Ascending aorta (tissue), 2 donors: ENCODE data around the gene PPP3CB. TPM values are rescaled to one million over a fixed set of nuclear protein-coding genes. Genes with fewer than 3 reads are reported as not detected.

Experiments used
- DNase-seq, 2 donors: peaks; one replicate each; pipeline ENCODE4 v3.0.0-alpha.2; 2019; ENCODE audit warnings: low spot score in 2 of 2
- H3K27ac ChIP-seq, 2 donors: fragments of 200-600 bp; sonication (generic); one replicate each; pipeline ENCODE4 v1.5.1; 2016 to 2017; ENCODE audit warnings: mild to moderate bottlenecking in 1 of 2
- H3K27me3 ChIP-seq: fragments of 200-600 bp; sonication (generic); one replicate; pipeline ENCODE4 v1.5.1; 2017
- H3K36me3 ChIP-seq, 2 donors: fragments of 200-600 bp; sonication (generic); one replicate each; pipeline ENCODE4 v1.5.1; 2016
- H3K4me1 ChIP-seq, 2 donors: fragments of 200-600 bp; sonication (generic); one replicate each; pipeline ENCODE4 v1.5.1; 2016 to 2017; ENCODE audit warnings: mild to moderate bottlenecking in 1 of 2
- H3K4me3 ChIP-seq, 2 donors: fragments of 200-600 bp; sonication (generic); one replicate each; pipeline ENCODE4 v1.5.1; 2016 to 2017; ENCODE audit warnings: mild to moderate bottlenecking in 1 of 2
- H3K9me3 ChIP-seq, 2 donors: fragments of 200-600 bp; sonication (generic); one replicate each; pipeline ENCODE4 v1.5.1; 2016
- intact Hi-C: fragments of 100-400 bp; cut with DNase I; formaldehyde crosslinking; loops from one replicate; pipeline ENCODE4 v1.15.1; 2023
- total RNA-seq: library from RNA; depleted of rRNA; stranded (reverse); fragments of >200 nt; gene quantifications from one replicate; pipeline ENCODE4 v1.1.0, GENCODE V29; 2016
- TF ChIP-seq, protein P1 (sequence below), 3 experiments: fragments of 200-600 bp in 2 of 3; fragments of 450-650 bp in 1 of 3; sonication (generic) in 2 of 3; IDR thresholded peaks; one replicate each; pipeline ENCODE4 v1.5.1; 2016 to 2019; ENCODE audit warnings: antibody characterized with exemption in 3 of 3, mild to moderate bottlenecking in 1 of 3, moderate library complexity in 1 of 3

The PPP3CB gene
- total RNA-seq, 1 donor from 2014 or later: 23.0 TPM

DNA sequence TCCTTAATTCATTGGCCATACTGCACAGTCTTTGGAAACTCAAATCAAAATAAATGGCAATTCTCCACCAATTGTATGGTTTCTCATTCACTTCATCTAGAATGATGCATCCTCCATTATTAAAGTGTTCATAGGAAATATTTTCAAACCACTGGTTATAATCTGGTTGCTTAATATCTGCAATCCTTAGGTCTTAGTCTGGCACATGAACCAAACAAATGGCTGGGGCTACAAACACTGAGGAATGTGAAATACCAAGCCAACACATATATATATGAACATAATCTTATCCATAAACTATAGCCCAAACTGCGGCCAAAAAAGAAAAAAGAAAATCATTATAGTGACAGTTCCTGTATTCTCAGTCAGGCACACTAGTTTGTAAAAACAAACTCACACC lies 56.8 kb downstream of the PPP3CB start:
- Histone ChIP-seq H3K4me3 (no peak overlapping the region), H3K9me3 (no peaks in the 10 kb centered on the region), H3K27ac (no peak overlapping the region), H3K27me3 (no peaks in the 10 kb centered on the region), H3K4me1 (no peaks in the 10 kb centered on the region), H3K36me3 (peaks cover 32 to 45% of the 10 kb centered on the region in 2 donors)
- intact Hi-C loops: no loop called here
- DNase-seq: no peak
- TF ChIP-seq, protein P1, sequence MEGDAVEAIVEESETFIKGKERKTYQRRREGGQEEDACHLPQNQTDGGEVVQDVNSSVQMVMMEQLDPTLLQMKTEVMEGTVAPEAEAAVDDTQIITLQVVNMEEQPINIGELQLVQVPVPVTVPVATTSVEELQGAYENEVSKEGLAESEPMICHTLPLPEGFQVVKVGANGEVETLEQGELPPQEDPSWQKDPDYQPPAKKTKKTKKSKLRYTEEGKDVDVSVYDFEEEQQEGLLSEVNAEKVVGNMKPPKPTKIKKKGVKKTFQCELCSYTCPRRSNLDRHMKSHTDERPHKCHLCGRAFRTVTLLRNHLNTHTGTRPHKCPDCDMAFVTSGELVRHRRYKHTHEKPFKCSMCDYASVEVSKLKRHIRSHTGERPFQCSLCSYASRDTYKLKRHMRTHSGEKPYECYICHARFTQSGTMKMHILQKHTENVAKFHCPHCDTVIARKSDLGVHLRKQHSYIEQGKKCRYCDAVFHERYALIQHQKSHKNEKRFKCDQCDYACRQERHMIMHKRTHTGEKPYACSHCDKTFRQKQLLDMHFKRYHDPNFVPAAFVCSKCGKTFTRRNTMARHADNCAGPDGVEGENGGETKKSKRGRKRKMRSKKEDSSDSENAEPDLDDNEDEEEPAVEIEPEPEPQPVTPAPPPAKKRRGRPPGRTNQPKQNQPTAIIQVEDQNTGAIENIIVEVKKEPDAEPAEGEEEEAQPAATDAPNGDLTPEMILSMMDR (IDR thresholded peaks at IDR 0.05): no peak

DNA sequence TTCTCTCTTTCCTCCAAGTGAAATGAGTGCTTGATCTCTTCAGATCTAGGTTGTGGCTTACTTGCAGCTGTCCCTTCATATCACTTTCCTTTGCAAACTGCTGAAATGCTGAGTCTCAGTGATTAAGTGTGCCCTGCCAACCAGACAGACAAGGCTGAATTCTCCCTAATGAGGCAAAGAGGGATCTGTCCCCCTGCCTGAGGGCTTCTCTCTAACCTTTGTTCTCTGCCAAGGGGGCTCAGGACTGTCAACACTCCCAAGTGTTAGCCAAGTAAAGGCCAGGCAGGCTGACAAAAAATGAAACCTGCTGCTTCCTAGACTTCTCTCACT lies 62.3 kb downstream of the PPP3CB start, which contains the start of gene MSS51:
TSS of gene MSS51 (minus strand) at position 24 of the 330 bp plus-strand sequence. CDS start 5,277 bp downstream, outside the sequence.
- H3K4me3 ChIP-seq: no peak within 1 kb of the TSS
- no peak within 1 kb of the TSS for H3K27ac ChIP-seq
- DNase-seq: no peak
- TF ChIP-seq, protein P1 (IDR thresholded peaks at IDR 0.05): no peak
- H3K4me1 ChIP-seq: no peaks in the 10 kb centered on the region
- no peaks in the 10 kb centered on the region for H3K9me3 ChIP-seq
- intact Hi-C loops: no loop called here
- no peaks in the 10 kb centered on the region for H3K27me3 ChIP-seq
- peaks cover 15 to 28% of the 10 kb centered on the region in 2 donors for H3K36me3 ChIP-seq

GRCh38 chr10:73432646-73433537 lies 62.9 kb downstream of the PPP3CB start:
- intact Hi-C loops: no loop called here
- Histone ChIP-seq H3K9me3 (no peaks in the 10 kb centered on the region), H3K4me3 (no peak overlapping the region), H3K27ac (no peak overlapping the region), H3K4me1 (no peaks in the 10 kb centered on the region), H3K36me3 (peaks cover 17 to 24% of the 10 kb centered on the region in 2 donors), H3K27me3 (no peaks in the 10 kb centered on the region)
- DNase-seq: no peak
- TF ChIP-seq, protein P1 (IDR thresholded peaks at IDR 0.05): no peak

- Histone ChIP-seq H3K36me3 (peaks cover 60% of the 10 kb centered on the region in 2 donors), H3K4me1 (no peaks in the 10 kb centered on the region), H3K27me3 (no peaks in the 10 kb centered on the region), H3K9me3 (no peaks in the 10 kb centered on the region), H3K27ac (no peak overlapping the region), H3K4me3 (no peak overlapping the region)
- no peak for DNase-seq
- intact Hi-C loops: no loop called here
- TF ChIP-seq, protein P1 (IDR thresholded peaks at IDR 0.05): no peak
Observed at GRCh38 chr10:73426318-73426717, 69.5 kb downstream of the PPP3CB start.

GRCh38 chr10:73424478-73424877 lies 71.3 kb downstream of the PPP3CB start:
- H3K27ac ChIP-seq: no peak overlapping the region
- no peaks in the 10 kb centered on the region for H3K9me3 ChIP-seq
- H3K27me3 ChIP-seq: no peaks in the 10 kb centered on the region
- no peaks in the 10 kb centered on the region for H3K4me1 ChIP-seq
- peaks cover 60% of the 10 kb centered on the region in 2 donors for H3K36me3 ChIP-seq
- intact Hi-C loops: no loop called here
- H3K4me3 ChIP-seq: no peak overlapping the region
- no peak for DNase-seq
- TF ChIP-seq, protein P1 (IDR thresholded peaks at IDR 0.05): no peak
